ENCODE results near the gene FBXW5. TPM values are rescaled to one million over a fixed set of nuclear protein-coding genes. Genes with fewer than 3 reads are reported as not detected.

The FBXW5 gene
- total RNA-seq, 1 donor, result 104 TPM

DNA sequence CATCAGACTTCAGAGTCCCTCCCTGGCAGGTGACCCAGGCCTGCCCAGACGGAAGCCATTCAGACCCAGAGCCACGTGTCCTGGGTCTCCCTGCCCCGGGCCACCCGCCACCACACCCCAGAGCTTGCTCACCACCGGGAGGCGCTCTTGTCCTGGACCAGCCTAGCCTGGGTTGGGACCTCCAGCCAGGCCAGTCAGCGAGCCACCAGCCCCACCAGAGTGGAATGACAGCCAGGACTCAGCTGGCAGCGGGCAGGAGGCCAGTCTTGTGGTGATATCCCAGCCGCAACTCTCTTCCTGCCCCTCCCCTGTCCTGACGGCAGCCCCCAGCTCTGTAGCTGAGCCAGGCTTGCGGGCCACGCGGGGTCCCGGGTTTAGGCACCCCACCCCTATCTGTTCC, 31.1 kb upstream of the FBXW5 start:
- DNase-seq (ENCODE audit: low read depth), result no peak

DNA sequence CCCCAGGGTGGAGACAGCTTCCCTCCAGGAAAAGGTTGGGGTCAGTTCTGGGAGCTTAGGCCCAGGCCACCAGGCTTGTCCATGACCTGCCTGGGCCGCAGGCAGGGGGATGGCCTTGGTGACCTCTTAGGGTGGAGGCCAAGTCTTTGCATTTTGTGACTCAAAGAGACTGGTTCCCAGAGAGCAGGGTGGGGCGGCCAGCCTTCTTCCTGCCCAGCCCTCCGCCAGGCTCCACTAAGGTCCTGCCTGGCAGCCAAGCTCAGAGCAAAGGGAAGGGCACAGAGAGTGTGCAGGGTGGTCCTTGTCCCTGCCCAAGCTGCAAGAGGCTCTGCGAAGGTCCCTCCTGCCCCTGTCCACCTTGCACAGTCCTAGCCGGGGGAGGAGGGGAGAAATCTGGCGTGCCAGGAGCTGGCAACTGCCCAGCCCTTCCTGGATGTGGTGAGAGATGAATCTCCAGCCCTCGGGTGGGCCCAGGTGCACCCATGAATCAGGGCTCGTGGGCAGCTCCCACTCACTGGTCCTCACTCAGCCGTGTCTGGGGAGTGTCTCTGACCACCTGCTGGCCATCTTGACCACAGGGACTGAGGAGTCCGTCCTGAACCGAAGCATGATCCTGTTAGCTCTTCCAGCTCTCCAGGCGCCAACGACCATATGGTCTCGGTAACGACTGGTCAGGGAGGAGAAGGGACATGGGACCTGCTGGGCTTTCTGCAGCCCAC, 30.4 kb upstream of the FBXW5 start:
- TF ChIP-seq, protein P1, sequence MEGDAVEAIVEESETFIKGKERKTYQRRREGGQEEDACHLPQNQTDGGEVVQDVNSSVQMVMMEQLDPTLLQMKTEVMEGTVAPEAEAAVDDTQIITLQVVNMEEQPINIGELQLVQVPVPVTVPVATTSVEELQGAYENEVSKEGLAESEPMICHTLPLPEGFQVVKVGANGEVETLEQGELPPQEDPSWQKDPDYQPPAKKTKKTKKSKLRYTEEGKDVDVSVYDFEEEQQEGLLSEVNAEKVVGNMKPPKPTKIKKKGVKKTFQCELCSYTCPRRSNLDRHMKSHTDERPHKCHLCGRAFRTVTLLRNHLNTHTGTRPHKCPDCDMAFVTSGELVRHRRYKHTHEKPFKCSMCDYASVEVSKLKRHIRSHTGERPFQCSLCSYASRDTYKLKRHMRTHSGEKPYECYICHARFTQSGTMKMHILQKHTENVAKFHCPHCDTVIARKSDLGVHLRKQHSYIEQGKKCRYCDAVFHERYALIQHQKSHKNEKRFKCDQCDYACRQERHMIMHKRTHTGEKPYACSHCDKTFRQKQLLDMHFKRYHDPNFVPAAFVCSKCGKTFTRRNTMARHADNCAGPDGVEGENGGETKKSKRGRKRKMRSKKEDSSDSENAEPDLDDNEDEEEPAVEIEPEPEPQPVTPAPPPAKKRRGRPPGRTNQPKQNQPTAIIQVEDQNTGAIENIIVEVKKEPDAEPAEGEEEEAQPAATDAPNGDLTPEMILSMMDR (IDR thresholded peaks at IDR 0.05; ENCODE audit: insufficient read depth, low read depth, low read length), result no peak
- no peak for DNase-seq (ENCODE audit: low read depth)
- H3K4me3 ChIP-seq (ENCODE audit: low read depth, low read length), result no peak overlapping the region

More for the DNA sequence above, 31.1 kb upstream of the FBXW5 start:
- H3K4me3 ChIP-seq (ENCODE audit: low read depth, low read length), result no peak overlapping the region
- TF ChIP-seq, protein P1 (IDR thresholded peaks at IDR 0.05; ENCODE audit: insufficient read depth, low read depth, low read length), result peak; percentile 7

DNA sequence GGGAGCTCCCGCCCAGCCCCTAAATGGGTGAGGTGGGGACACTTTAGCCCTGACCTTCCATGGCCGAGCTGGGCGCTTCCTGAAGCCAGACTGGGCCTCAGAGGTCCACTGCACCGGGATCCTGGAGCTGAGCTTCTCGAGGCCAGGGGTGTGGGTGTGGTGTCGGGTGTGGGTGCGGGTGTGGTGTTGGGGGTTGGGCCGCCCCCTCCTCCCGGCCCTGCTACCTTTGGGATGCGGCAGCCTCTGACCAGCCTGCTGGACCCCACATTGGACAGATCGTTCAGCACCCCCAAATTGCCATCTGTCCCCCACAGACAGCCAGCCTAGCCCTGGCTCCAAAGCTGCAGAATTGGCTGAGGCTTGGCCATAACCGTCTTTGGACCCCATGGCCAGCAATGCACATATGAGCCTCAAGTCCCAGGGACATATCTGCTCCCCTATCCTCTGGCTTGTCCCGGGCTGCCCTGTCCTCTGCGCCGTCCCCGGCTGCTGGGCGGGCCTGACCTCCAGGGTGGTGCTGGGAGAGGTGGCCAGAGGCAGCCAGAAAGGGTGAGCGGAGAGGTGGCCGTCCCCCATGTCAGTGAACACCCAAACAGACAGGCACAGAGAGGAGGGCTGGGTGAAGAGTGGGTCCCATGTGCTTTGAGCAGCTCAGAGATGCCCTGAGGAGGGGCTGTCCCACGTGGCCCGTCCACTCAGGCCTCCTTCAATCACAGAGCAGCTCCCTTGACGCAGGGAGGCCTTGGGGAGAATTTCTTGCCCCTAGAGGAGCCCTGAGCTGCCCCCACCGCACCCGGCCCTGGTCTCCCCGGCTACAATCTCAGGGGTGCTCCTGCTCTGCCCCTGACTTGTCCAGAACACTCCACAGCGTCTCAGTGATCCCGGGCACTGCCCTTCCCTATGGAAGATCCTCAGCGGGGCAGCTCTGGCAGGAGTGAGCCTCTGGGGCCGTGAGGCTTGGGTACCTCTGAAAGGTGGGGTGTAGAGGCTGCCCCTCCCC, 29.4 kb upstream of the FBXW5 start:
- TF ChIP-seq, protein P1 (IDR thresholded peaks at IDR 0.05; ENCODE audit: insufficient read depth, low read depth, low read length), result no peak
- H3K4me3 ChIP-seq (ENCODE audit: low read depth, low read length), result no peak overlapping the region
- DNase-seq (ENCODE audit: low read depth), result no peak

DNA sequence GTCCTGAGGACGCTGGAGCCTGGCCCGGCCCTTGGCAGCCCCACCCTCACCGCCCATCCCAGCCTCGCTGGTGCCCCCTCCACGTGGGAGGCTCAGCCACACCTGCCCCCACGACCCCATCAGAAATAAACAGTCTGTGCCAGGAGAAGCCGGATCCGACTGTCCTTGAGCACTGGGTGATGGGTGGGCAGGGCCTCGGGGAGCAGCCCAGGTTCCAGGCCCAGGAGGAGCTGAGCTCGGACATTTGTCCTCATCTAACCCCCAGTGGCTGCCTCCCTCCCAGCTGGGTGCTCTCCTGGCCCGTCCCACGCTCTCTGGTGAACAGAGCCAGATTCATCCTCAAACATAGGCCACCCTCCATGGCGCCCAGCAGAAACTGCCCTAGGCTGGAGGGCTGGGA, 28.2 kb upstream of the FBXW5 start:
- no peak overlapping the region for H3K4me3 ChIP-seq (ENCODE audit: low read depth, low read length)
- TF ChIP-seq, protein P1 (IDR thresholded peaks at IDR 0.05; ENCODE audit: insufficient read depth, low read depth, low read length), result no peak
- no peak for DNase-seq (ENCODE audit: low read depth)

DNA sequence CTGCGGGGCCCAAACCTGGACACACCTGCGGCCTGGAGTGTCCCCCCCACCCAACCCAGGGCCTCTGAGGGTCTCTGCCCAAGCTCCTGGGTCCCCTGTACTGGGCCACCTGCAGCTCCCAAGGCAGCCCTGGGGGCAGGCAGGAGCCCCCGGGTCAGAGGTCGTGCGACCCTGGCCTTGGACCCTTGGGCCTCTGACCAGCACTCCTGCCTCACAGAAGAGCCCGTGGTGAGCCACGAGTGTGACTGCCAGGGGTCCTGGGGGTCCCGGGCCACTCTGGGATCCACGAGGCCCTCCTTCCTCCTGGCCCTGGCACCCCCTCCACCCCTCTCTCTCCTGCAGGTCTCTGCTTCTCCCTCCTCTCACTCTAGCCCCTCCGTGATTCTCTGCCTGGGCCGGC, 27.8 kb upstream of the FBXW5 start:
- H3K4me3 ChIP-seq (ENCODE audit: low read depth, low read length), result no peak overlapping the region
- no peak for DNase-seq (ENCODE audit: low read depth)
- TF ChIP-seq, protein P1 (IDR thresholded peaks at IDR 0.05; ENCODE audit: insufficient read depth, low read depth, low read length), result no peak

DNA sequence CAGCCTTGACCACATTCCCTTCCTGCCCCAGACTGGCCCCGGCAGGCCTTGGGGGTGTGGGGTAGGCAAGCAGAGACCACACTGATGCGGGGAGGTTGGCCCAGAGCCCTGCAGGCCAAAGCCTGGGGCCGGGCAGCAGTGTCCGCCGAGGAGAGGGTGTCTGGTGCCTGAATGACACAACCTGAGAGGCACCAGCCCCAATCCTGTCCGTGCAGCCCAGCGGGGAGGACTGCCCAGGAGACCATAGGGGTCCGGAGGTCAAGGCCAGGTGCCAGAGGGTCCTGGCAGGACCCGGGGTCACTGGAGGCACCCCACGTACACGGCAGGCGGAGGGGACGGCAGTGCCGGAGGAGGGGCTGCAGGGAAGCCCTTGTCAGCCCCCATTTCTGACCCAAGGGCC, 27.2 kb upstream of the FBXW5 start:
- TF ChIP-seq, protein P1 (IDR thresholded peaks at IDR 0.05; ENCODE audit: insufficient read depth, low read depth, low read length), result no peak
- H3K4me3 ChIP-seq (ENCODE audit: low read depth, low read length), result no peak overlapping the region
- DNase-seq (ENCODE audit: low read depth), result no peak
